ENCODE data around the gene CARD6.
"Not testable (repeated sequence)": the region's sequence is repeated elsewhere in the genome, so short reads cannot be mapped to it uniquely, and the experiment has no call there.

The CARD6 gene

DNA sequence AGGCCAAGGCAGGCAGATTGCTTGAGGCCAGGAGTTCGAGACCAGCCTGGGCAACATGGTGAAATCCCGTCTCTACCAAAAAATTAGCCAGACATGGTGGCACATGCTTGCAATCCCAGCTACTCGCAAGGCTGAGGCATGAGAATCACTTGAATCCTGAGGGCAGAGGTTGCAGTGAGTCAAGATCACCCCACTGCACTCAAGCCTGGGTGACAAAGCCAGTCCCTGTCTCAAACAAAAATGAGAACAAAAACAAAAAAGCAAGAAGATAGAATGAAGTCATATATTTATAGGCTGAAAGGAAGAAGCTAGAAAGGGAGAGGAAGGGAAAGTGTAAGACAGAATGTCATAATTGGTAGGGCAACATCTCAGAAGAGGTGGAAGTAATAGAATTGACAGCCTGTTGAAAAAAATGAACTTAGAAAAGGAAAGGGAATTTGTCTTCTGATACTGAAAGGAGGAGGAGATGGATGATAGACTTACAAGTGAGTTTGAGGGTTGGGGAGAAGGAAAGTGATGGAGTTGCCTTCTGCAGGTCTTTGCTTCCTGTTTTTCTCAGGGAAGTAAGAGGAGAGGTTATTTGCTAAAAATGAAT, 32.2 kb downstream of the CARD6 start:
- DNase-seq: no peak

GRCh38 chr5:40875958-40876357, 34.8 kb downstream of the CARD6 start:
- no peak for DNase-seq

- DNase-seq: no peak
Observed at GRCh38 chr5:40877371-40877988, 36.3 kb downstream of the CARD6 start.

DNA sequence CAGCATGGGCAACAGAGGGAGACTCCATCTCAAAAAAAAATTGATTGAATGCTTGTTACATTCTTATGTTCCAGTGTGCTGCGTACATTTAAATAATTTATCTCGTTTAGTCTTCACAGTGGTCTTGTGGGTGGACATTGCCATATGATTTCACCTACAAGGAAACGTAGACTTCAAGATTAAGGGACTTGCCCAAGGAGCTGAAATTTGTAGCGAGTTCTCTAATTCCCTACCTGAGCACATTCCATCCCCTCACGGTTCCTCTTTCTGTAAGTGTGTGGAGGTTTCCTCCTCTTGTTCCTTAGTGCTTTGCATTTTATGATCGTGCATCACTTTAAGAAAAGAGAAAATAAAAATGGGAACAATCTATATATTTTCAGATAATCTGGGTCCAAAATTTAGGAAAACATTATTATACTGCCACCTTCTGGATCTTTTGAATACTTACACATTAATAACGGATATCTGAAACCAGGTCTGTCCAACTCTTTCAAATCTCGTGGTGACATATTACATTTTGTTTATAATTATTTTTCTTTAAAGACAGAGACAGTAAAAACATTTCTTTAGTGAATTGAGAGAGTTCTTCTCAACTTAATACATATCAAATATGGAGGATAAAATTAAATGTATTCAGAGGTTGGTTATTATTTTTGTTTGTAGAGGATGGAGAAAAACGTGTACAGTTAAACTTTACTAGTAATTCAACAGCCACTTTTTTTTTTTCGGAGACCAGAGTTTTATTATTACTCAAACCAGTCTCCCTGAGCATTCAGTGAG, 38.2 kb downstream of the CARD6 start:
- peak; percentile 51 for DNase-seq

- DNase-seq: no peak
Observed at GRCh38 chr5:40882291-40882690, 41.1 kb downstream of the CARD6 start.

- DNase-seq: not testable (repeated sequence)
Observed at GRCh38 chr5:40883051-40883450, 41.9 kb downstream of the CARD6 start.

GRCh38 chr5:40895440-40896425, 54.6 kb downstream of the CARD6 start:
- not testable (repeated sequence) for DNase-seq

DNA sequence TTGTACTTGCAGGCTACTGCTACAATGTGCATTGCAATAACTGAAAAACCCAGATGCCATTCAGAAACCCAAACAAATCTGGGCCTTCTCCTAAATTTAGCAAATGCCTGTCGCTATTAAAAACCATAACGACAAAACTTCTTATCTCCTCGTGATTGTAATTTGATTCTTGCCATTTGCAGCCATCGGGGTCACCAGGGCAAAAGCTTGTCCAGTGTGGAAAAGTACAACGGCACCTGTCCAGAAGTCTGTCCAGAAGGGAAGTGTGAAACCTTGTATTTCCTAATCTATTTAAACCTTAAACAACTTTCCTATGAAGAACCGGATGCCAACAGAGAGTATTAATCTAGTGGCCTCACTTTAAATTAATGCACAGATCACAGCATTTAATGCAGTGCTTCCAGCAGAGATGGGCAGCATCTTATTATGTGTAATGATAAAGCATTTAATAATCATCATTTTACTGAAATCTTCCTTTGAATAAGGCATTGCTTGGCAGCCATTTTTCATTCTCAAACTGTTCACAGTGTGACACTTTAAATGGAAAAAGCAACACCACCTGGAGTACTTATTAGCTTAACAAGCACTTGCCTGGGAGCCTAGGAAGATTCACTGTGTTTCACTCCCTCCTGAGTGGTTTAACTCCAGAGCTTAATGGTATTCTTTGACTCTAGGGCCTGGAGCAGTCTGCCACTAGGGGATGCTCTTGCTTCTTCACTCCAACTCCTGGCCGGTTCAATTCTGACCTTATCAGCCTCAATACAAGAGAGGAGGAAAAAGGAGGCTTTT, 63.2 kb downstream of the CARD6 start:
- DNase-seq: peak; percentile 90

DNA sequence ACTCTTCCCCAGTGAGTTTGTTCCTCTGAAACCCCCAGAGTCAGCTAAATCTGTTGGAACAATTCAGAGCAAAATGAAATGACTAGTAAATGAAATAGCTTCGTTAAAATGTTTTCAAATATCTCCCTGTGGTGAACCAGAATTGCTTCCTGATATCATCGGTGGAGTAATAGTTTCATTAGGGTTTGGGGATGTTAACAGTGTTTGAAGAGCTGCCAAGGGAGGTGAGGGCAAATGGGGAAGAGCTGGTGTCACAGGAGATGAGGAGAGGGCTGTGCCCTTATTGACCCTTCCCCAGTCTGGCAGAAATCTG, 63.8 kb downstream of the CARD6 start:
- no peak for DNase-seq

DNA sequence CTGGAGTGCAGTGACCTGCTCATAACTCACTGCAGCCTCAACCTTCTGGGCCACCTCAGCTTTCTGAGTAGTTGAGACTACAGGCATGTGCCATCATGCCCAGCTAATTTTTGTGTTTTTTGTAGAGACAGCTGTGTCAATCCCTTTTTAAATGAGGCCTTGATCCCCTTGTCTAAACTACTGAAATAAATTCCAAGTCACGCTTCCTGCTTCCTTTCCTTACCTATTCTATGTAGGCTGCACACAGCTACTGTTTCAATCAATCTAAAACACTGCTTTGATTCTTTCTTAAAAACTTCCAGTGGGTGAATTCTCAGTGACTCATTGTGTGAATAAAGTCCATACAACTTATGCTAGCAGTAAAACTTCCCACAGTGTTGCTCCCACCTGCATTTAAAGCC, 65.2 kb downstream of the CARD6 start:
- DNase-seq: no peak

DNA sequence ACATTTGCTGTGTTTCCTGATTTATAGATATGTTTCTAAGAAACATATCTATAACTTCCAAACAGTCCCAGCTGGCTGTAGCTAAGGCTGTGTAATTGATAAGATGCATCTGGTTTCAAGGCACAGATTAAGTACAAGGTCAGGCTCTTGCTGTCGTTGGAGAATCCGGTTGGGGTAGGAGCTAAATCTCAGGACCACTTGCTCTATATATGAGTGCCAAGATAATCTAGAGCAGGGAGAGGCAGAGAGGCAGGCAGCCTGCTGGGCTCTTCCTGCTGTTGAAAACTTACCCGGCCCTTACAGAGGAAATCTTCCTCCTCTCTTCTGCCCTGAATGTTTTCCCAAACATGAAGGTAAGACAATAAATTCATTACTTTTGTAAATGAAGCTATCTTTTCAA, 68.1 kb downstream of the CARD6 start, which contains the start of gene C7:
C7 (plus strand) TSS at position 234 of the 400 bp plus-strand sequence; CDS start at position 348, 114 bp downstream.
- peak; percentile 7 for DNase-seq

DNA sequence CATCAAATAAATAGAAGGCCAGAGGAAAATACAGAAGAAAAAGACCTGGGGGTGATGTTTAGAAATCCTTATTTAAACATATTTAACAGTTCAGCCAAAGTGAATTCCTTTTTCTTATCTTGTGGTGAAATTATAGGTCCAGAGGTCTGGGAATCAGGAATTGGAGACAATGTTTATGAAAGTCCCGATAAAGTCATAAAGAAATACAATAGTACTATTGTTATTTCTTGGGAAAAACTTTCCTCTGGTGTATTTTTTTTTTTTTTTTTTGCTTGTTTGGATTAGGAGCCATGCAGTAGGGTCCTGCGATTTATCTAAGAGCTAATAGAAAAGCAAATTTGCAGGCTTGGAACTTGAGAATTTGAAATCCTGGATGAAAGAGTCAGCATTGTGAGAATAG, 68.6 kb downstream of the CARD6 start:
- no peak for DNase-seq
